SK-N-SH (cell line): Measurements from ENCODE around the gene BORCS5.

ENCODE experiments used
- POLR2AphosphoS5 ChIP-seq: IDR thresholded peaks from 2 replicates; pipeline ENCODE4 v1.6.1; 2012; ENCODE audit warnings: low read depth, low read length
- RCOR1 ChIP-seq: fragments of 150-350 bp; IDR thresholded peaks from 2 replicates; pipeline ENCODE4 v1.6.1; 2017; ENCODE audit warnings: antibody characterized with exemption, low read length
- RFX5 ChIP-seq: IDR thresholded peaks from 2 replicates; pipeline ENCODE4 v1.6.1; 2012; ENCODE audit warnings: mild to moderate bottlenecking, improper control_type of control experiment, low read length
- SMC3 ChIP-seq: IDR thresholded peaks from 2 replicates; pipeline ENCODE4 v1.6.1; 2012; ENCODE audit warnings: low read depth, low read length, improper control_type of control experiment
- TAF1 ChIP-seq: IDR thresholded peaks from 2 replicates; pipeline ENCODE4 v1.6.1; 2012; ENCODE audit warnings: low read depth, mild to moderate bottlenecking, low read length, moderate library complexity, borderline replicate concordance
- YY1 ChIP-seq: IDR thresholded peaks from 2 replicates; pipeline ENCODE4 v1.4.0; 2012; ENCODE audit warnings: low read depth, mild to moderate bottlenecking
- TF ChIP-seq, protein P1 (sequence below): fragments of 200-600 bp; sonication (generic); IDR thresholded peaks from 2 replicates; pipeline ENCODE4 v1.6.1; 2017; ENCODE audit warnings: antibody characterized with exemption, mild to moderate bottlenecking, moderate library complexity
- TF ChIP-seq, protein P2 (sequence below): IDR thresholded peaks from 2 replicates; pipeline ENCODE4 v1.6.1; 2012; ENCODE audit warnings: mild to moderate bottlenecking, low read depth, low read length, moderate library complexity

DNA sequence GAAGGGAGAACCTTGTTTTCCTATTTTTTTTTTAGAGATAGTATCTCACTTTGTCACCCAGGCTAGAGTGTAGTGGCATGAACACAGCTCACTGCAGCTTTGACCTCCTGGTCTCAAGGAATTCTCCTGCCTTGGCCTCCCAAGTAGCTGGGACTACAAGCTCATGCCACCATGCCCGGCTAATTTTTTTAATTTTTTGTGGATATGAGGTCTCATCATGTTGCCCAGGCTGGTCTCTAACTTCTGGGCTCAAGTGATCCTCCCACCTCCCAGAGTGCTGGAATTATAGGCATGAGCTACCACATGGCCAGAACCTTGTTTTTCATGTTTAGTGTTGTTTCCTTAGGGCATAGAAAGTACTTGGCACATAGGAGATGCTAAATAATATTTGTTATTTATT, 20.4 kb upstream of the BORCS5 start:
- TF ChIP-seq, protein P1, sequence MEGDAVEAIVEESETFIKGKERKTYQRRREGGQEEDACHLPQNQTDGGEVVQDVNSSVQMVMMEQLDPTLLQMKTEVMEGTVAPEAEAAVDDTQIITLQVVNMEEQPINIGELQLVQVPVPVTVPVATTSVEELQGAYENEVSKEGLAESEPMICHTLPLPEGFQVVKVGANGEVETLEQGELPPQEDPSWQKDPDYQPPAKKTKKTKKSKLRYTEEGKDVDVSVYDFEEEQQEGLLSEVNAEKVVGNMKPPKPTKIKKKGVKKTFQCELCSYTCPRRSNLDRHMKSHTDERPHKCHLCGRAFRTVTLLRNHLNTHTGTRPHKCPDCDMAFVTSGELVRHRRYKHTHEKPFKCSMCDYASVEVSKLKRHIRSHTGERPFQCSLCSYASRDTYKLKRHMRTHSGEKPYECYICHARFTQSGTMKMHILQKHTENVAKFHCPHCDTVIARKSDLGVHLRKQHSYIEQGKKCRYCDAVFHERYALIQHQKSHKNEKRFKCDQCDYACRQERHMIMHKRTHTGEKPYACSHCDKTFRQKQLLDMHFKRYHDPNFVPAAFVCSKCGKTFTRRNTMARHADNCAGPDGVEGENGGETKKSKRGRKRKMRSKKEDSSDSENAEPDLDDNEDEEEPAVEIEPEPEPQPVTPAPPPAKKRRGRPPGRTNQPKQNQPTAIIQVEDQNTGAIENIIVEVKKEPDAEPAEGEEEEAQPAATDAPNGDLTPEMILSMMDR, result no peak
- TF ChIP-seq POLR2AphosphoS5 (no peak), YY1 (no peak), RFX5 (no peak), SMC3 (no peak), RCOR1 (no peak), TAF1 (no peak)
- TF ChIP-seq, protein P2, sequence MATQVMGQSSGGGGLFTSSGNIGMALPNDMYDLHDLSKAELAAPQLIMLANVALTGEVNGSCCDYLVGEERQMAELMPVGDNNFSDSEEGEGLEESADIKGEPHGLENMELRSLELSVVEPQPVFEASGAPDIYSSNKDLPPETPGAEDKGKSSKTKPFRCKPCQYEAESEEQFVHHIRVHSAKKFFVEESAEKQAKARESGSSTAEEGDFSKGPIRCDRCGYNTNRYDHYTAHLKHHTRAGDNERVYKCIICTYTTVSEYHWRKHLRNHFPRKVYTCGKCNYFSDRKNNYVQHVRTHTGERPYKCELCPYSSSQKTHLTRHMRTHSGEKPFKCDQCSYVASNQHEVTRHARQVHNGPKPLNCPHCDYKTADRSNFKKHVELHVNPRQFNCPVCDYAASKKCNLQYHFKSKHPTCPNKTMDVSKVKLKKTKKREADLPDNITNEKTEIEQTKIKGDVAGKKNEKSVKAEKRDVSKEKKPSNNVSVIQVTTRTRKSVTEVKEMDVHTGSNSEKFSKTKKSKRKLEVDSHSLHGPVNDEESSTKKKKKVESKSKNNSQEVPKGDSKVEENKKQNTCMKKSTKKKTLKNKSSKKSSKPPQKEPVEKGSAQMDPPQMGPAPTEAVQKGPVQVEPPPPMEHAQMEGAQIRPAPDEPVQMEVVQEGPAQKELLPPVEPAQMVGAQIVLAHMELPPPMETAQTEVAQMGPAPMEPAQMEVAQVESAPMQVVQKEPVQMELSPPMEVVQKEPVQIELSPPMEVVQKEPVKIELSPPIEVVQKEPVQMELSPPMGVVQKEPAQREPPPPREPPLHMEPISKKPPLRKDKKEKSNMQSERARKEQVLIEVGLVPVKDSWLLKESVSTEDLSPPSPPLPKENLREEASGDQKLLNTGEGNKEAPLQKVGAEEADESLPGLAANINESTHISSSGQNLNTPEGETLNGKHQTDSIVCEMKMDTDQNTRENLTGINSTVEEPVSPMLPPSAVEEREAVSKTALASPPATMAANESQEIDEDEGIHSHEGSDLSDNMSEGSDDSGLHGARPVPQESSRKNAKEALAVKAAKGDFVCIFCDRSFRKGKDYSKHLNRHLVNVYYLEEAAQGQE, result no peak
